ENCODE measurements around the gene KCNH3.
"Not testable (repeated sequence)": the region's sequence is repeated elsewhere in the genome, so short reads cannot be mapped to it uniquely, and the experiment has no call there.

DNA sequence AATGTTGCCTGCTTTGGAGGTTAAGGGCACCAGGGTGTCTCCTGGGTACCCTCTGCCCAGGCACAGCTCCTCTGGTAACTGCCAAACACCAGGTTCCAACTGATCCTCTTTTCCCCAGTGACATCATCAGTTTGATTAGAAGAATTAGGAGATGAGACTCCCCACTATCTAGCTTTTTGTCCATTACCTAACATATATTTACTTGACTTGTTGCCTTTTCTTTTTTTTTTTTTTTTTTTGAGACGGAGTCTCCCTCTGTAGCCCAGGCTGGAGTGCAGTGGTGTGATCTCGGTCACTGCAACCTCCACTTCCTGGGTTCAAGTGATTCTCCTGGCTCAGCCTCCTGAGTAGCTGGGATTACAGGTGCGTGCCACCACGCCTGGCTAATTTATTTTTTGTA lies 66.7 kb downstream of the KCNH3 start, which contains the start of gene FAM186B:
- TF ChIP-seq CTCF (IDR thresholded peaks at IDR 0.05; ENCODE audit: poor library complexity, severe bottlenecking); EP300 (conservative IDR thresholded peaks at IDR 0.05; ENCODE audit: poor library complexity, severe bottlenecking); REST (IDR thresholded peaks at IDR 0.05; ENCODE audit: borderline replicate concordance); EZH2 (IDR thresholded peaks at IDR 0.05; ENCODE audit: borderline replicate concordance, insufficient read depth, low read length, poor library complexity, severe bottlenecking); TAF1 (IDR thresholded peaks at IDR 0.05; ENCODE audit: low read depth); POLR2AphosphoS5 (IDR thresholded peaks at IDR 0.05): not testable (repeated sequence)
